Omental fat pad (tissue), 4 donors: ENCODE measurements around the gene TBC1D22A. TPM values are rescaled to one million over a fixed set of nuclear protein-coding genes. Genes with fewer than 3 reads are reported as not detected.

Experiments
- ATAC-seq: fragments of 150-250 bp; one replicate; pipeline ENCODE4 v1.9.1; 2016; ENCODE audit warnings: mild to moderate bottlenecking, moderate library complexity; ENCODE audit not compliant: low FRiP score
- DNase-seq: peaks from one replicate; pipeline ENCODE4 v3.0.0-alpha.2; 2019; ENCODE audit warnings: low spot score
- total RNA-seq, 4 donors: library from RNA; depleted of rRNA; stranded (reverse); fragments of >200 nt; gene quantifications; one replicate each; pipeline ENCODE4 v1.1.0, GENCODE V29; 2016
- TF ChIP-seq, protein P1 (sequence below), 3 donors: fragments of 450-650 bp; IDR thresholded peaks; one replicate each; pipeline ENCODE4 v1.5.1; 2016 to 2017; ENCODE audit warnings: antibody characterized with exemption in 3 of 3, mild to moderate bottlenecking in 3 of 3, moderate library complexity in 2 of 3

The TBC1D22A gene
- total RNA-seq, 4 donors from 2014 or later = 21.3 to 31.2 (median 24.5) TPM

- DNase-seq (no peak), ATAC-seq (no peak)
- TF ChIP-seq, protein P1, sequence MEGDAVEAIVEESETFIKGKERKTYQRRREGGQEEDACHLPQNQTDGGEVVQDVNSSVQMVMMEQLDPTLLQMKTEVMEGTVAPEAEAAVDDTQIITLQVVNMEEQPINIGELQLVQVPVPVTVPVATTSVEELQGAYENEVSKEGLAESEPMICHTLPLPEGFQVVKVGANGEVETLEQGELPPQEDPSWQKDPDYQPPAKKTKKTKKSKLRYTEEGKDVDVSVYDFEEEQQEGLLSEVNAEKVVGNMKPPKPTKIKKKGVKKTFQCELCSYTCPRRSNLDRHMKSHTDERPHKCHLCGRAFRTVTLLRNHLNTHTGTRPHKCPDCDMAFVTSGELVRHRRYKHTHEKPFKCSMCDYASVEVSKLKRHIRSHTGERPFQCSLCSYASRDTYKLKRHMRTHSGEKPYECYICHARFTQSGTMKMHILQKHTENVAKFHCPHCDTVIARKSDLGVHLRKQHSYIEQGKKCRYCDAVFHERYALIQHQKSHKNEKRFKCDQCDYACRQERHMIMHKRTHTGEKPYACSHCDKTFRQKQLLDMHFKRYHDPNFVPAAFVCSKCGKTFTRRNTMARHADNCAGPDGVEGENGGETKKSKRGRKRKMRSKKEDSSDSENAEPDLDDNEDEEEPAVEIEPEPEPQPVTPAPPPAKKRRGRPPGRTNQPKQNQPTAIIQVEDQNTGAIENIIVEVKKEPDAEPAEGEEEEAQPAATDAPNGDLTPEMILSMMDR (IDR thresholded peaks at IDR 0.05) = no peak
Observed at GRCh38 chr22:47013861-47014635, 251.6 kb downstream of the TBC1D22A start.

DNA sequence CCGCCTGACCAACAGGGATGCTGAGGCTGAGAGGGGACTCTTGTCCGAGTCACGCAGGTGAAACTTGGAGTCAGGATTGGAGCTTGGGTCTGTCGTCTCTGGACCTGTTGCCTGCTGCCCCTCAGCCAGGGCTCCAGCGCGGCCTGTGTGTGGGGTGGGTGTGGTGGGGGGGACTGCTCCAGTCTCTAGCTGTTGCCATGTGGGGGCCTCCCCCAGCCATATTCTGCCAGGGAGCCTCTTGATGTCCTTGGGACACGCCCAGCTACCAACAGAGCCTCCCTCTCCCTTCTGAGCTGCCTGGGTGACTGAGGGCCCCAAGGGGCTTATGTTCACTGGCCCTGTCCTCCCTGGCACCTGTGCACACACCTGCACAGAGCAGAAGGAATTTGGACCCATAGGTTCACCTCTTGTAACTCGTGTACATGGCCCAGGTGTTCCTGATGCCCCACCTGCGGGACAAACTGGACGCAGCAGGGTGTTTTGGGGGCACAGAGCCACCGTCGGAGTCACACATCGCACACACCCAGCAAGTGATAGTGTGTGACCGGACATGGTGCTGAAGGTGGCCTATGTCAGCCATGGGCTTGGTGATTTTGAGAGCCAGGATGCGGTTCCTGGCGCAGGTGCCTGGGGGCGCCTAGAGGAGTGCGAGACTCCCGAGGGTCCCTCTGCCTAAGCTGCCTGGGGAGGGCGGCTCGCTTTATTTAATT is 252.3 kb downstream of the TBC1D22A start:
- DNase-seq (no peak), ATAC-seq (no peak)
- TF ChIP-seq, protein P1 (IDR thresholded peaks at IDR 0.05) = no peak

DNA sequence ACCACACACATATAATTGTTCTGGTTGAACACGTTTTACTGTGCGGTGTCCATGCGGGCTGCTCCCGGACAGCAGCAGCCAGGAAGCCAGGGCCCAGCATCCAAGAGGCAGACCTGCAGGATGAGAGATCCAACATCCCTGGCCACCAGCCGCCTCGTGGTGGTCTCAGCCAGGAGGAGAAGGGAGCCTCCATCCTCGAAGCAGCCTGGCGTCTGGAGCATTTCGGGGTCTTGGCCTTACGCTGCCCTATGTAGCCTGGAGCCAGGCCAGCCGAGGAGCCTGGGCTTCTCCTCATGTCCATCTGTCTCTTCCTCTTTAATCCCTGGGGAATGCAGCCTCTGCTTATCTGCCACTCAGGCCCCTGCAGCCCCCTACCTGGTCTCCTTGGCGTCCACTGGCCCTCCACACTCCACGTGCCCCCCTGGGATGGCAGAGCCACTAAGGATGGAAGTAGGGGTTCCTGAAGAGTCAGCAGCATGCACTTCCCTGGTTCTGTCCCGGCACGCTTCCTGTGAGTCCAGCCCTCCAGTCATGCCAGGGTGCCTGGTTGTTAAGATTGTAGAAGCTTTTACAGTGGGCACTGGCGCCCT is 253.2 kb downstream of the TBC1D22A start:
- ATAC-seq (no peak), DNase-seq (no peak)
- TF ChIP-seq, protein P1 (IDR thresholded peaks at IDR 0.05) = no peak

DNA sequence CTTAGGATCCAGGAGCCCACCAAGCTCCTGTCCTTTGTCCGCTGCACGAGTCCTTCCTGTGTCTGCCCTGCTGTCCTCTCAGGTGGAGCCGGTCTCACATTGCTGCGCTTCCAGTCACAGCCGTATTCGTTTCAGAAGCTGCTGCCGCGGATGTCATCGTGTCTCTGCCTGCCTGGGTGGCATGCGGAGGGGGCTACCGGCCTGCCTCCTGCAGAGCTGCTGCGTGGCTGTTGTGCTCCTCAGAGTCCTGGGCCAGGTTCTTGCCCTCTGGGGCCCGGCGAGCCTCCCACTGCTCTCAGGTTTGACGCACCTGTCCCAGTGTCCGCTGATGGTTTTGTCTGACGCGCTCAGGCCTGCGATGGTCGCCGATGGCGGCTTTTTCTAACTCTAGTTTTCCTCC is 254.2 kb downstream of the TBC1D22A start:
- DNase-seq = no peak
- ATAC-seq = no peak
- TF ChIP-seq, protein P1 (IDR thresholded peaks at IDR 0.05) = no peak

- no peak for DNase-seq
- TF ChIP-seq, protein P1 (IDR thresholded peaks at IDR 0.05) = no peak
Observed at GRCh38 chr22:47017245-47017644, 254.8 kb downstream of the TBC1D22A start.

DNA sequence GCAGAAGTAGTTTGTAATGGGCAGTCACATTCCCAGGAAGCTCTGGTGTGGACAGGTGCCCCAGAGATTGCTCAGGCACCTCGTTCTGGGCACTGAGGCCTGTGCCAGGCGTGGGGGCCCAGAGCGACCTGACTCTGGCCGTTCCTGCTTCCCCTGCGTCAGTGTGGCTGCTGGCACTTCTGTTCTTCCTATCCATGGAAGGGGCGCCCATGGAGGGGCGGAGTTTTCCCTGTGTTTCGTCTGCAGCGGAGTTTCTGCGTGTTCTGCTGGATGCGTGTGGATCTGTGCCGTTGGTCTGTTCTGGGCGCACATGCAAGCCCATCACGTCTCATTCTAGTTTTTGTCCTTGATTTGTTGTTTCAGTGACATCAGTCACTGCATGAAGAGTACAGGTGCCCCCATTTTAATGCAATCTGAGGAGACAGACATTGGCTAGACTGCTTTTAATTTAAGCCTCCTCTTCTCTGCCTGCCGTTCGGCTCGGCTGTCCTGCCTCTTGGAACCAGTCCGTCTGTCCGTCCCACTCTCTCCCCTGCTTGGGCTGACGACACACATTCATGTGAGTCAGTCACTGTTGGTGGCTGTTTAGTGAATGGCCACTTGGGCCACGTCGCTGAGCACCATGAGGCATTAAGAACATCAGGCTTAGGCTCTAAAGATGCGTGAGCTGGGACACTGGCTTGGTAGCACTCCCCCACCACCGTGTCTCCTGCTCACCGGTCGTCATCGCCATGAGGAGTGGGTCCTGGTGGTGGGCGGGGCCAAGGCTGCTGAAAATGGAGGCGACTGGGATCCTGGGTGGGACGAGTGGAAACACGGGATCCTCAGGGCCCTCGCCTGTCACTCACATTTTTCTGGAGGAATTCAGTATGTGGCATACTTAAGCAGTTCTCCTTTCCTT is 255.8 kb downstream of the TBC1D22A start:
- TF ChIP-seq, protein P1 (IDR thresholded peaks at IDR 0.05) = no peak
- no peak for ATAC-seq
- no peak for DNase-seq

More at GRCh38 chr22:47017245-47017644, 254.8 kb downstream of the TBC1D22A start:
- ATAC-seq = no peak
